Measurements from ENCODE around the gene CHD8.
"Not testable (repeated sequence)": the region's sequence is repeated elsewhere in the genome, so short reads cannot be mapped to it uniquely, and the experiment has no call there.

Gene CHD8

DNA sequence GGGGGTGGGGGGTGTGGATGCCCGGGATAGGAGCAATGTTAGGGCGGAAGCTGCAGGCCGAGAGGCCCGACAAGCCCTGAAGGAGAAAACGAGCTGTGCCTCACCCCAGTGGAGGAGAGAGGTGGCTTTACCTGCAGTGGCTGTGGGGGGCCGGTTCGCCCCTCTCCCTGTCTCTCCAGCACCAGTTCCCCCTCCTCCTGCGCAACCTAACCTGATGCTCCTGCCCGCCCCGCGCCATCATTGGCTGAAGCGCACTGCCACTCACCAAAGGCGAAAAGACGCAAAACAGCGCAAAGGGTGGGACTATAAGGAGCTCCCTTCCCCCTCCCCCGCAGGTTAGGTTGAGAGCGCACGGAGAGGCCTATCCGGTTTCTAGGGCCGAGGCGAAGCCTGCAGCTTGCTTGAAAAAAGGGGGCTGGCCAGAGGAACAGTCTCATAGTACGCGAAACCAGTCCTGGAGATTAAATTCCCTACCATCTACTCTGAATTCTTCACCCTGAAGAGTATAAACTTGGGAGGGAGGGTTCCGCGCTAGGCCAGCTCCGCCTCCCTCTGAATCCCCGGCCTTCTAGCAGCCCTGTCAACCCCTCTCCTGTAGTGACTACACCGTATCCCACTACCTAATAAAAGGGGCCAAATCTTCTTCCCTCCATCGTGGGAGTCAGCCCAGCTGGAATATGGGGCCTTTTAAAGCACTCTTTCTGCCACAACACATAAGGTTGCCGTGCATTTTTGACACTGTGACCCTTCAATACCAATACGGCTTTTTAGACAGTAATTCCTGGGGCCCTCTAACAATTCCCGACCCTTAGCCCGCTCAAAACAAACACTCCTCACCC lies 18.6 kb downstream of the CHD8 start:
- DNase-seq, result peak; percentile 98

DNA sequence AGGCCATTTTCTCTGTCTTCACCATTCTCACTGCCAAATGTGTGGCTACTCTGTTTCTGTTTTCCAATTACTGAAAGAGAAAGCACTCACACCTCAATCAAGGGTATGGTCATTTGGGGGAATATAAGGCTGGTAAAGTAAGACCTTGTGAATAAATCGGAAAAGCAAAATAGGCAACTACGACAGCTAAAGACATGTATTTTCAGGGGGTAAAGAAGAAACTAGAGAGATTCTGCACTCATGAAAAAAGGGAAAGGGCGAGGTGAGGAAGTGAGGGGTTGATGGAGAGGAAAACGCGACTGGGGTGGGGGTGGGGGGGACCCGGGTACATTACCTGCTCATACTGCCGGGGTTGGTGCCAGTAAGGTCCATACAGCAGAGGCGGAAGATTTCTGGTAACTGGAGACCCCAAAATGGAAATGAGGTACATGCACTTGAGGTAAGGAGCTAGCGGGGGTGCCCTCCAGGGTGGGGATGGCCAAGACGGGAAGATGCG lies 19.3 kb downstream of the CHD8 start:
- DNase-seq, result no peak

DNA sequence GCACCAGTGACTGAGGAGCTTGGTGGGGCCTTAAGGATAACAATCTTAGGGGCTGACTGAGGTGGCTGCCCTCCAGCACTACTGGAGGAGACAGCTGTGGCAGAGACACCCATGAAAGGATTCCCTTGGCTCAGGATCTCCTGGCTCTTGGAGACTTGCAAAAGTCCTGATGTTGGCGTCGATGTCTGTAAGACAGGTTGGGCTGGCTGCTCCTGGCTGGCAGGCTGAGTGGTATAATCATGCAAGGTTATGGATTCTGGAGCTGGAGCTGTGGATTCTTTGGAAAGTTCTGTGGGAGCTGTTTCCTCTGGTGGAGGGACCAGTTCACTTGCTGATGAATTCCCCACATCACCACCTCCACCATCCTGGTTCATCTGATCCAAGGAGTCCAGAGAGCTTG lies 24.8 kb downstream of the CHD8 start:
- no peak for DNase-seq

DNA sequence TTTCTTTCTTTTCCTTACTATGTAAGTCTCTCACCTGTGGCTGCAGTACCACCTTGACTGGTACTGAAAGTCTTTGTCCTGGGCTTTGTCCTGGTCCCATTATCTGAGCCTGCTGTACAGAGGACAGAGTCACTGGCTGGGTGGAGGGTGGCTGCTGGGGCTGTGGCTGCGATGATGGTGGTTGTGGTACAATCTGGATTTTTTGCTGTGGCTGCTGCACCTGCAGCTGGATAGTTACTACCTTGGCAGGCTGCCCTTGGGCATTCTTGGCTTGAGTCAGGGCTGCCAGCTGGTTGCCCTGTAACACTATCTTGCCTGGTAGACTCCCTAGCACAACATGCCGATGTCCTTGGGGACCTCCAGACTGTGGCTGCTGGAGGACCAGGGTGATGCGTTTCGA lies 27.0 kb downstream of the CHD8 start:
- no peak for DNase-seq

DNA sequence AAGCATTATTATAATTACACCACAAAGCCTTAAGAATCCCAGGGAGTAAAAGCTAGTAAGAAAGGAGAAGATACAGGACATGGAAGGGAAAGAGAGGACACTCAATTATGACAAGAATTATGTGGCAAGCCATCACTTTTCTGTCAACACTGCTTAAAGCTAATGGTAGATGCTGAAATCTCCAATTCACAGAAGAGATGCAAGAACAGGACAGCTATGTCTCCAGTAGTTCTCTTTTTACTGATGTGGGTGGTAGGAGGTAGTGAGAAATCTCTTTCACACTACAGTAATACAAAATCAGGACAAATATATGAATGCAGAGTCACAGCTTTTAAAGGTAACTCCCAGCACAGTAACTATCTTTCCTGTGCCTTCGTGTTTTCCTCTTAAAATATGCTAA lies 29.2 kb downstream of the CHD8 start:
- DNase-seq, result no peak

DNA sequence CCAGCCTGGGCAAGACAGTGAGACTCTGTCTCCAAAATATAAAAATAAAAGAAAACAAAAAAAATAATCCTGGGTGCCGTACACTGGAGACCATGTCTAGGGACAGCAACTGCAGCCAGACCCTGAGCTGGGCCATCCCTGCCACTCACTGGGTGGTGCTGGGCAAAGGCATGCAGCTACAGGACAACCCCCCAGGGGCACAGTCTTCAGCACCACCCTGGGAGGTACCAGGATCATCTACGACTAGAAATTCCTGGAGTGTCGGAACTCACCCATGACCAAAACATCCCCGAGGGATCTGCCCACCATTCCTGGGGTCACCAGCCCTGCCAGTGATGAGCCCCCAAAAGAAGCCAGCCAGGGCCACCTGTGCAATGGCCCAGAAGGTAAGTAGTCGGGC lies 36.4 kb downstream of the CHD8 start:
- DNase-seq, result no peak

DNA sequence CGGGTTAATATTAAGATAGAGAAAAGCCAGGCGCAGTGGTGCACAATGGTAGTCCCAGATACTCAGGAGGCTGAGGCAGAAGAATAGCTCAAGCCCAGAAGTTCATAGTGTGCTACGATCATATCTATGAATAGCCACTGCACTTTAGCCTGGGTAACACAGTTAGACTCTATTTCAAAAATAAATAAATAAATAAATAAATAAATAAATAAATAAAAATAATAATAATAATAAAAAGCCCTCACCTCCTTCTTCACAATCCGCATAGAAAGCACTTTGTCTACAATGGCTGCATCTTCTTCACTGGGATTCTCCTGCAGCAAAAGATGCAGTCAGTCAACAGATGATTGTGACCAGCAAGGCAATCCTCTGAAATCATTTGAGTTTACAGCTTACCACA lies 40.6 kb downstream of the CHD8 start:
- DNase-seq, result no peak

DNA sequence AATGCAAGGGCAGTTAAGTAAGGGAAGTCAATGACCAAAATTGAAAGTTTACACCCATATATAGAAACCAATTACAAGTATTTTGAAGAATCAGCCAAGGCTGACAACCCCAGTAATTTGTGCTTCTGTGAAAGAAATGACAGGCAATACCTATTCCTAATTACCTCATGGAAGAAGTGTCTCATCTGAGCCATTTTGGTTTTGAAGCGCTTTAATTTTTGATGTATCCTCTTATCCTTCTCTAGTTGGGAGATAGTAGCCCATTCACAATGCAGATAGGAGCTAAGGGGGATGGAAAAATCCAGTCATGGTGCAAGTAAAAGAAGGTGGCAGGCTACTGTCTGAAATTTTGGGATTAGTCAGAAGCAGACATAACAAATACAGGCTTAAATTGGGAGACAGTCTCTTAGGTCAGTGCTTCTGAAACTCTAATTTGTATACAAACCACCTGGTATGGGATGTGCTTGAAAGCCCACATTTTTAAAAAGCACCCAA lies 41.7 kb downstream of the CHD8 start:
- DNase-seq, result no peak

DNA sequence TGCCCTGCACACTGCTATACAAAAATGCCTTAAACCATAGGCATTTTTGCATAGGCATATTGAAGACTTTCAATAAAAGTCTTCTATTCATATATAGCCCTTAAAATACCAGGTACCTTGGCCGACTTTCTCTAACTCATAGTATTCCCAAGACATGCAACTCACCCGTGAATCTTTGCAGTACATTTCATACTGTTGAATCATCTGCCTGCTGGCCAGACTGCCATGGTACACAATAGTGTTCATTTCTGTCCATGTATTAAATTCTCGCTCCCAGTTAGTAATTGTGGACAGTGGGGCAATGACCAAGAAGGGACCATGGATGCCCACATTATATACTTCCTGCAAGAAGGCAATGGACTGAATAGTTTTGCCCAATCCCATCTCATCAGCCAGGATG lies 47.8 kb downstream of the CHD8 start:
- no peak for DNase-seq

DNA sequence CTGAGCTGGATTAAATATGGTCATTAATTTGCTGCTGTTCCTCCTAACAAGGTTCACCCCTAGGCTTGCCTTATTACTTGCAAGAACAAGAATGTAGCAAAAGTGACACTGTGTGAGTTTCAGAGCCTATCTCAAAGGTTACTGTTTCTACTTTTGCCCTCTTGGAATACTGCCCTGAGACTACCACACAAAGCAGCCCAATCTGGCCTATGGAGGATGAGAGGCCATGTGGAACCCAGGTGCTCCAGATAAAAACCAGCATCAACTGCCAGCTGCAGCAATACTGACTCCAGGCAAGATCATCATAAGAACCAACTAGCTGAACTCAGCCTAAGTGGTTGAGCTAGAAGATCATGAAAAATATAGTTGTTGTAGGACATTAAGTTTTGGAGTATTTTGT lies 49.7 kb downstream of the CHD8 start:
- no peak for DNase-seq

DNA sequence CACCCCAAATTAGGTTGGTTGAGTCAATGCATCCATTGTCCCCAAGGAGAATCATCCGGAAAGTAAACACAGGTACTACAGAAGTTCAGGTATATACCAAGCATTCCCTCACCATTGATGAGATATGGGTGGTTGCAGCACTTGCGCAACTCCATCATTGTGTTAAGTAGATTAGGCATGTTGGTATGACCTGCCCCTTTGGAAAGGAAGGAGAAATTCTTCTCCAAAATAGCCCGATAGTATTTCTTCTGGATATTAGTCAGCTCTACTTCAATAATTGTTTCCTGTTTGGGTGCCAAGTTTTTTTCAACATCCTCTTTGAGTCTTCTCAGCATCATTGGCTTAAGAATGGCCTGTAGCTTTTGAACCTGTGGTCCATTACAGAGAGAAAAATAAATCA lies 50.8 kb downstream of the CHD8 start:
- DNase-seq, result no peak

DNA sequence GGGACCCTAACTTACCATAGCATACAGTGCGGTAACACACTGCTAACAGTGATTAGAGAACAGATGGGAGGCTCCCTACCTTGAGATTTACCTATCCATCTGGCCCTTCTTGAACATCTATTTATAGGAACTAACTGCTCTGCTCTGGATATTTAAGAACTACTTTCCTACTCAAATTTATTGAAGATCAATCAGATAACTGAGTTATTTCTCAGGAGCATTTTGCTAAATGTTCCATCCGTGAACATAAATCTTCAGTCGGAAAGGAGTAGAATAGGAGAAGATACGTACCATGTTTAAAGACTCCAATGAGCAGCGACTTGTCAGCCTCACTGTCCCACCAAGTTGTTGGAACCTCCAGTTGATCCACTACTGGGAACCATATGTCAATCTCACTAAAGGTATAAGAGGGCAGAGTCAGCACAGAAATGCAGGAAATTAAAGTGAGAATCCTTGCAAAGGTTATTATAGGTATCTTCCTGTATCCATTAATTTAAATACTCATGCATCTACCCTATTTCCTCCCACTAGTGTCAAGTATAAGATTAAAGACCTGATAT lies 56.5 kb downstream of the CHD8 start:
- DNase-seq, result no peak

DNA sequence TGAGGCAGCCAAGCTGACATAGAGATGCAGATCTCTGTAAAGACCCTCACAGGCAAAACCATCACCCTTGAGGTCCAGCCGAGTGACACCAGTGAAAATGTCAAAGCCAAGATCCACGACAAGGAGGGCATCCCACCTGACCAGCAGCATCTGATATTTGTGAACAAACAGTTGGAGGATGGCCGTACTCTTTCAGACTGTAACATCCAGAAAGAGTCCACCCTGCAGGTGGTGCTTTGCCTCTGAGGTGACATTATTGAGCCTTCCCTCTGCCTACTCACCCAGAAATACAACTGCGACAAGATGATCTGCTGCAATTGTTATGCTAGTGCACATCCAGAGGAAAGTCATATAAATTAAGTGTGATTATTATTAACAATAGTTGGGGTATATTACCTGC lies 57.0 kb downstream of the CHD8 start:
- no peak for DNase-seq

DNA sequence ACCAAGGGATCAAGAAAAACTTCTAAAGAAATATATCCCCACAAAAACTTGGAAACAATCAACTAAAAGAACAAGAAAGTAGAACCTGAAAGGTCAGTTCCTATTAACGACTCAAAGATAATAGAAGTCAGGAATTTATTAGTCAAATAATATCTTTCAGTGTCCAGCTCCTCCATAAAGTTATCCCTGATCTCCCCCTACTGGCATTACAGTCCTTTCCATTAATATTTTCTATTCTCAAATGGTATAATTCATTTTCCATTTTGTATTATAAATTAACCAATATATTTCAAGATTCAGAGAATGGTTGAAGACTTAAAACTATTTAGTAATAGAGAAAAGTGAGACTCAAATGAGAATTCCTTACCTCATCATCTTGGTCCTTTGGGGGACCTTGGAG lies 60.5 kb downstream of the CHD8 start:
- DNase-seq, result no peak

DNA sequence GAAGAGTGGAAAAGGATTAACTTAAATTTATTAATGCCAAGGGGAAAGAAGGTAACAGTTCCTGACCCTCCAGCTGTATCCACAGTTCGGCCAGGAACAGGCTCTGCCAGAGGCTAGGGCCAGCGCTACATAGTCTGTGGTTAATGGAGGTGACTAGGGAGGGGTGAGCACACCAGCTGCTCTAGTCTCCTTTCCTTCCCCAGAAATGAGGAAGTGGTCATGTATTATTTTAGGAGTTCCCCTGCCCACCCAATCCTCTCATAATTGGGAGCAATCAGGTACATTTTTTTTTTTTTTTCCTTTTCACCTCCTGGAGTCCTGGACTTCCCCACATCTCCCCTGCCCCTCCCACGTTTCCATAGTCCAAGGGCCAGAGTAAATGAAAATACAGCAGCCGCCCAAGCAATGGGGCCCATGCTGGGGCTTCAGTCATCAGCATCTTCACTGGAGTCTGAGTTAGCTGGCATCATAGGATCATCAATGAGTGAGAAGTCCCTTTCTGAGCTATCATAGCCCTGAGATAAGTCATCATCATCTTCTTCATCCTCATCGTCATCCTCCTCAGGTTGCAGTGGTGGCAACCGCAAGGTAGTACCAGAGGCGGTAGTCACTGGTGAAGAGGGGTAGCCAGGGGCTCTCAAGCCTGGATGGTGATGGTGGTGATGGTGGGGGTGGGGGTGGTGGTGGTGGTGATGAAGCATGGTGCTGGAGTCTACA lies 70.6 kb downstream of the CHD8 start:
- no peak for DNase-seq

DNA sequence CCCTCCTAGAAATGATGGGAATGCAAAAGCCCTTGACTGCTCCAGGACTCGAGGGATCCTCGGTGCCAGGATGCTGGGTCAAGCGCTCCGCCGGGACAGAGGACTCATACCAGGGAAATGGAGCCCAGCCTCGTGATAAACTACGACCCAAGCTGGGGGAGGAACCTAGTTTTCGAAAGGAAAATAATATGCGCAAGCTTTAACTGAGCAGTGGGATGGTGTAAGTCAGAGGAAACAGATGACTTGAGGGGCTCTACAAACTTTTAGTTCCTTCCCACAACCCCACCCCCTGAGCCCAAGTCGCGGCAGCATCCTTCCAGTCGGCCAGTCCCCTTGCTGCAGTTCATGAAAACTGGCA lies 71.5 kb downstream of the CHD8 start:
- no peak for DNase-seq

DNA sequence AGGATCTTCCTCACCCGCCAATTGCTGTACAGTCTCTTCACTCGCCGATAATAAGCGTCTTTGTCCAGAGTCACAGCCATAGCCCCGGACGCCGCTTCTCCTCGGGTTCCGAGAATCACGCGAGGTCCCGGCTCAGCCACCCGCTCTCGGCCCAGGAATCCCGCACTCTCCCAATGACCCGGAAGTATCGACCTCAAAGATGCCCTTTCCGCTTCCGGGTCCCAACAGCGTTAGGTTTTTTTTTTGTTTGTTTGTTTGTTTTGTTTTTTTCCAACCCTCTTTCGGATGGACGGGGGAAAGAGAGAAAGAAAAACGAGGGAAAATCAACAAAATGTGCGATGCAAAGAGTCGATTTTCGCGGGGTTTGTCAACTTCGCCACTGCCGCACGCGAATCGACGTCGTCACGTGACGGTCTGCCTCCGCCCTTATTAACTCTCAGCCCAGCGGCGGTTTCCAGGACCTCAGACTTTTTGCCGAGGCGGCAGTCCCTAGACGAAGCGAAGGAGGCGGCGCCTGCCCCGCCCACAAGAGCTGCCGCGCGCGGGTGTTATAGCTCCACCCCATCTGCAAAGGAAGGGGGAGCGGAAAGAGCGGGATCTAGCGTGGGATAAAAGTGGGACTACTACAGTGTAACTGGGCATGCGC lies 72.0 kb downstream of the CHD8 start, which contains the start of gene SUPT16H:
Gene SUPT16H, minus strand, starts transcription at position 172 of the 646 bp plus-strand sequence. Its CDS starts 92 bp downstream, at position 80.
- peak; percentile 91 for DNase-seq

DNA sequence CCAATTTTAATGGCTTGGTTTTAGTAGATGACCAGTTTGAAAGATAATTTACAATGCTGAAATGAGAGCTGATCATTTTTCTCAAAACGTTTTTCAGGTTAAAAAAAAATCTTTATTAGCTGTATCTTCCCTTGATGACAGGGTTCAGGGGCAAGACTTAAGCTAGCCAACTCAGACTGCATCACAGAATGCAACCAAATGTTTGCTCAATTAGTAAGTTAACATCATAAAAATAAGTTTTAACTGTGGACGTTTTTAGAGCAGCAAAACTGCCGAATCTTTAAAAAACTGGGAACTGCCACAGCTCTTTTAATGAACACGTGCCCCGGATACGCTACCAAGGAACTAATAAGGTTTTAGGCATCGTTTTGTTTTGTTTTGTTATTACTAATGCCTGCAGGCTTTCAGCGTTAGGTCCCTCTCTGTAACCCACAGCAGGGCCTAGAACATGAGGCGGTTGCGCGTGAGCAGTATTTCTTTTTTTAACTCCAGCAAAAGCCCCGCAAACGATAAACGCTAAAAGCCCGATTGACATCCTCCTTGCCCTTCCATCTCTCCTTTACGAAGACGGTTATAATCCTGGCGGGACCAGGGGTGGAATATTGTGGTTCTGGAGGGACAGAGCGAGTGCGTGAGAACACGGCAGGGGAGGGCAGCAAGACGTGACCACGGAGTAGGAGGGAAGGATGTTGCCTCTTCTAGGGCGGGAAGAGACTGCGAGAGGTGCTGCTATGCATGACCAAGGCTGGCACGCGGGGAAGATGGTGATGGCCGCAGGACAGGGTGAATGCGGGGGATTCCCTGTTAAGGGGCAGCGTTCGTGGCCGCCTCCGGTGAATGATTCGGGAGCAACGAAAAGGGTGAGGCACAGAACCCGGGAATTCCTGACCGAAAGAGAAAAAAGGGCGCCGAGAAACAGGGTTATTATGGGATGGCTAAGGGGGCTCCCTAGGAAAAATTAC lies 72.8 kb downstream of the CHD8 start:
- DNase-seq, result peak; percentile 52

DNA sequence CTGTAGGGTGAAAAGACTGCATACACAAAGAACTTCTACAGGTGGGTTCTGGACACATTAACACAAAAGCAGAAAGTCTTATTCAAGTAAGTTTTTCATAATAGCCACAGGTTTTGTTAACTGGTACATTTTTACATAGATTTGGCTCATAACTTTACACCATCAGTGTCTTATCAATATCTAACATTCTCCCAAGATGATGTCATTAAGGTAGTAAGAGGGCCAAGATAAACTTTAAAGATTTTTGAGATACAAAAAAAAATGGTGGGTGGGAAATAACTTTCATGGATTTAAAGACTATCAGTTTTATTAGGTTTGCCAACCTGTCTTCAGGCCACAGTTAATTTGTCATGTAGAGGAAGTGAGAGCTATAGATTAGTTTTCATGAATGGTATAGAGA lies 73.8 kb downstream of the CHD8 start:
- DNase-seq, result no peak

DNA sequence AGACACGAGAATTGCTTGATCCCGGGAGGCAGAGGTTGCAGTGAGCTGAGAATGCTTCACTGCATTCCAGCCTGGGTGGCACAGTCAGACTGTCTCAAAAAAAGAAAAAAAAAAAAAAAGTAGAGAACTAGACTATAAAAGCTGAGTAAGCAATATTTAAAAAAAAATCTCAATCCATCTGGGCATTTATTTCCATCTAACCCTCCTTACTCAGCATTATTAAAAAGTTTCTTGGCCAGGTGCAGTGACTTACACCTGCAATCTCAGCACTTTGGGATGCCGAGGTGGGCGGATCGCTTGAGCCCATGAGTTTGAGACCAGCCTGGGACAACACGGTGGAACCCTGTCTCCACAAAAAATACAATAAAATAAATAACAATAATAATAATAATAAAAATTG lies 76.6 kb downstream of the CHD8 start:
- no peak for DNase-seq

DNA sequence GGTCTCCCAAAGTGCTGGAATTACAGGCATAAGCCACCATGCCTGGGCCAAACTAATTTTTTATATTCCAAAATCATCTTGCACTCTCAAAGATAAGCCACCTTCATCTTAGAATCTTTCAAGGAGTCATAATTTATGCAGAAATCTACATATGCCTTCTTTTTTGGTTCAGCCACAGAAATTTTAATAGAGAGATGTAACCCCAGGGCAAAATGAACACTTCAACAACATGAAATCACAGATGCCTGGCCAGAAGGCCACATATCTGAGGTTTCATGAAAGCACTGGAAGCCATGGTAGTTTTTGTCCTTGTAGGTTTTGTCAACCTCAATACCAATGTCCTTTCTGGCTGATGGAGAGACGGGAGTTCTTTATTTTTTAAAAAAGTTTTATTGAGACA lies 81.9 kb downstream of the CHD8 start:
- no peak for DNase-seq

DNA sequence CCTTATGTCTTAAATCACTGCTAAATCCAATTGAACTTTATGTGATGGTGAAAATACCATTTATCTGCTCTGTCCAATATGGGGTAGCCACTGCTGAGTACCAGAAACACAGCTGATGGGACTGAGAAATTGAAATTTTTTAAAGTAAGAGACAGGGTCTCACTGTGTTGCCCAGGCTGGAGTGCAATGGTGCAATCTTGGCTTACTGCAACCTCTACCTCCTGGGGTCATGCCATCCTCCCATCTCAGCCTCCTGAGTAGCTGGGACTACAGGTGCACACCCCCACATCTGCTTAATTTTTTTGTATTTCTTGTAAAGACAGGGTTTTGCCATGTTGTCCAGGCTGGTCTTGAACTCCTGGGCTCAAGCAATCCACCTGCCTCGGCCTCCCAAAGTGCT lies 83.1 kb downstream of the CHD8 start:
- not testable (repeated sequence) for DNase-seq

Measured in activated T-cell treated with anti-CD3 and anti-CD28 coated beads, Interleukin-2, amount 50 U/mL, for 1 hour (primary cell).